Trophoblast cell (in vitro differentiated cells and primary cell): Measurements from ENCODE around the gene TCP11L1.
"Not testable (repeated sequence)": the region's sequence is repeated elsewhere in the genome, so short reads cannot be mapped to it uniquely, and the experiment has no call there.

Experiments
- DNase-seq, 2 donors: peaks; one replicate each; pipeline ENCODE4 v3.0.0-alpha.2; 2016
- H2AFZ ChIP-seq: 2 replicates; pipeline ENCODE4 v1.6.1; 2013; ENCODE audit warnings: low read length, moderate library complexity, mild to moderate bottlenecking; ENCODE audit not compliant: insufficient read depth, poor library complexity
- H2AK5ac ChIP-seq: 2 replicates; pipeline ENCODE4 v1.6.1; 2013; ENCODE audit warnings: mild to moderate bottlenecking, low read length
- H2BK120ac ChIP-seq: 2 replicates; pipeline ENCODE4 v1.6.1; 2013; ENCODE audit warnings: low read length, mild to moderate bottlenecking, moderate library complexity; ENCODE audit not compliant: insufficient read depth, poor library complexity
- H2BK12ac ChIP-seq: 2 replicates; pipeline ENCODE4 v1.6.1; 2013; ENCODE audit warnings: mild to moderate bottlenecking, low read length, moderate library complexity
- H2BK5ac ChIP-seq: 2 replicates; pipeline ENCODE4 v1.6.1; 2013; ENCODE audit warnings: low read length, low read depth, moderate library complexity, mild to moderate bottlenecking; ENCODE audit not compliant: poor library complexity
- H3K14ac ChIP-seq: 2 replicates; pipeline ENCODE4 v1.6.1; 2013; ENCODE audit warnings: mild to moderate bottlenecking, low read length
- H3K18ac ChIP-seq: 2 replicates; pipeline ENCODE4 v1.6.1; 2013; ENCODE audit warnings: mild to moderate bottlenecking, low read length
- H3K23ac ChIP-seq: 2 replicates; pipeline ENCODE4 v1.6.1; 2013; ENCODE audit warnings: low read length
- H3K27ac ChIP-seq: 2 replicates; pipeline ENCODE4 v1.5.1; 2013; ENCODE audit warnings: low read depth, mild to moderate bottlenecking, inconsistent platforms, low read length, moderate library complexity
- H3K27me3 ChIP-seq: 2 replicates; pipeline ENCODE4 v1.6.1; 2013; ENCODE audit warnings: inconsistent platforms, mild to moderate bottlenecking, low read length, moderate library complexity; ENCODE audit not compliant: insufficient read depth
- H3K36me3 ChIP-seq, 2 experiments: 1 replicate in 1 of 2; 2 replicates in 1 of 2; pipeline ENCODE4 v1.6.1; 2013; ENCODE audit warnings: low read length in 2 of 2, mild to moderate bottlenecking in 2 of 2, moderate library complexity in 1 of 2; ENCODE audit not compliant: insufficient read depth in 2 of 2, control insufficient read depth in 1 of 2
- H3K4ac ChIP-seq: 2 replicates; pipeline ENCODE4 v1.6.1; 2013; ENCODE audit warnings: low read depth, mild to moderate bottlenecking, low read length, moderate library complexity
- H3K4me1 ChIP-seq, 2 experiments: 1 replicate in 1 of 2; 2 replicates in 1 of 2; pipeline ENCODE4 v1.6.1; 2013; ENCODE audit warnings: low read length in 2 of 2, mild to moderate bottlenecking in 2 of 2, moderate library complexity in 1 of 2; ENCODE audit not compliant: insufficient read depth in 2 of 2, control insufficient read depth in 1 of 2
- H3K4me2 ChIP-seq: 2 replicates; pipeline ENCODE4 v1.6.1; 2013; ENCODE audit warnings: inconsistent platforms, mild to moderate bottlenecking, low read length, moderate library complexity
- H3K4me3 ChIP-seq: 2 replicates; pipeline ENCODE4 v1.5.1; 2013; ENCODE audit warnings: mild to moderate bottlenecking, low read depth, low read length, inconsistent platforms
- H3K79me1 ChIP-seq: one replicate; pipeline ENCODE4 v1.6.1; 2013; ENCODE audit warnings: low read length
- H3K79me2 ChIP-seq: 2 replicates; pipeline ENCODE4 v1.6.1; 2013; ENCODE audit warnings: low read length, mild to moderate bottlenecking; ENCODE audit not compliant: control insufficient read depth, insufficient read depth, poor library complexity
- H3K9ac ChIP-seq: 2 replicates; pipeline ENCODE4 v1.6.1; 2013; ENCODE audit warnings: mild to moderate bottlenecking, low read length
- H3K9me3 ChIP-seq: 2 replicates; pipeline ENCODE4 v1.6.1; 2013; ENCODE audit warnings: low read depth, mild to moderate bottlenecking, control low read depth, inconsistent platforms, low read length; ENCODE audit not compliant: insufficient read depth
- H4K12ac ChIP-seq: 2 replicates; pipeline ENCODE4 v1.6.1; 2013; ENCODE audit warnings: low read depth, mild to moderate bottlenecking, low read length, moderate library complexity
- H4K8ac ChIP-seq: 2 replicates; pipeline ENCODE4 v1.6.1; 2013; ENCODE audit warnings: low read depth, mild to moderate bottlenecking, low read length, moderate library complexity
- H4K91ac ChIP-seq: one replicate; pipeline ENCODE4 v1.6.1; 2013; ENCODE audit warnings: low read depth, mild to moderate bottlenecking, low read length, moderate library complexity
- WGBS: extraction: QIAGEN DNeasy Blood & Tissue Kit; methylation state at CpG from one replicate; pipeline ENCODE4 v1.1.7; 2013; ENCODE audit warnings: missing lambda C conversion rate; ENCODE audit not compliant: insufficient read length, insufficient coverage; ENCODE audit errors: extremely low coverage; 5-methylcytosine and 5-hydroxymethylcytosine counted together

Gene TCP11L1

GRCh38 chr11:33045551-33046255, 6.3 kb downstream of the TCP11L1 start:
- H3K4me2 ChIP-seq = no peak overlapping the region
- H3K9me3 ChIP-seq = peaks cover 4% of the 10 kb centered on the region
- no peaks in the 10 kb centered on the region for H3K79me1 ChIP-seq
- no peak overlapping the region for H2BK5ac ChIP-seq
- no peak overlapping the region for H3K4me3 ChIP-seq
- no peak overlapping the region for H3K4ac ChIP-seq
- peak; percentile 98 to 99 for DNase-seq
- H2AK5ac ChIP-seq = no peak overlapping the region
- H2BK120ac ChIP-seq = no peak overlapping the region
- no peak overlapping the region for H4K8ac ChIP-seq
- H3K18ac ChIP-seq = no peak overlapping the region
- no peak overlapping the region for H3K14ac ChIP-seq
- peaks cover 6 to 10% of the 10 kb centered on the region in 2 experiments for H3K36me3 ChIP-seq
- H3K23ac ChIP-seq = no peak overlapping the region
- WGBS = no CpG with 5 or more reads among the region's 8 CpGs
- H4K91ac ChIP-seq = no peak overlapping the region
- H3K4me1 ChIP-seq = peaks cover 0 to 8% of the 10 kb centered on the region in 2 experiments
- H3K79me2 ChIP-seq = no peaks in the 10 kb centered on the region
- H2BK12ac ChIP-seq = no peak overlapping the region
- H4K12ac ChIP-seq = no peak overlapping the region
- no peak overlapping the region for H3K9ac ChIP-seq
- no peak overlapping the region for H3K27ac ChIP-seq
- no peak overlapping the region for H2AFZ ChIP-seq
- no peaks in the 10 kb centered on the region for H3K27me3 ChIP-seq

GRCh38 chr11:33048701-33049100, 9.3 kb downstream of the TCP11L1 start:
- not testable (repeated sequence) for H3K23ac ChIP-seq, H3K4me3 ChIP-seq, H4K12ac ChIP-seq, H2BK5ac ChIP-seq, H3K79me2 ChIP-seq, H2BK12ac ChIP-seq, H2AK5ac ChIP-seq, H3K9me3 ChIP-seq, H3K9ac ChIP-seq, H3K18ac ChIP-seq, H3K27me3 ChIP-seq, H3K4me2 ChIP-seq, H3K4me1 ChIP-seq, H3K79me1 ChIP-seq, H3K36me3 ChIP-seq, H3K4ac ChIP-seq, H2AFZ ChIP-seq, H4K91ac ChIP-seq, H4K8ac ChIP-seq, H2BK120ac ChIP-seq, H3K27ac ChIP-seq, H3K14ac ChIP-seq
- DNase-seq = peak; percentile 52 to 65
- WGBS = no CpG with 5 or more reads among the region's 6 CpGs

- not testable (repeated sequence) for DNase-seq, H3K36me3 ChIP-seq, H4K91ac ChIP-seq, H2BK12ac ChIP-seq, H3K79me2 ChIP-seq, H3K9me3 ChIP-seq, H3K4me2 ChIP-seq, H3K4me3 ChIP-seq, H2AFZ ChIP-seq, H3K14ac ChIP-seq, H3K4me1 ChIP-seq, H3K4ac ChIP-seq, H3K9ac ChIP-seq, H3K79me1 ChIP-seq, H4K12ac ChIP-seq, H2BK5ac ChIP-seq, H3K27ac ChIP-seq, H3K27me3 ChIP-seq, H3K23ac ChIP-seq, H2AK5ac ChIP-seq, H3K18ac ChIP-seq, H4K8ac ChIP-seq, H2BK120ac ChIP-seq
- no CpG with 5 or more reads among the region's 3 CpGs for WGBS
Measured at GRCh38 chr11:33049565-33050408, 10.4 kb downstream of the TCP11L1 start.

GRCh38 chr11:33052231-33052630, 12.9 kb downstream of the TCP11L1 start:
- no peak overlapping the region for H3K4me2 ChIP-seq
- peaks cover 0 to 4% of the 10 kb centered on the region in 2 experiments for H3K4me1 ChIP-seq
- WGBS = no CpG with 5 or more reads among the region's 2 CpGs
- no peak overlapping the region for H3K23ac ChIP-seq
- no peak overlapping the region for H2BK12ac ChIP-seq
- no peak overlapping the region for H3K27ac ChIP-seq
- no peaks in the 10 kb centered on the region for H3K9me3 ChIP-seq
- no peak overlapping the region for H2BK120ac ChIP-seq
- H3K18ac ChIP-seq = no peak overlapping the region
- DNase-seq = no peak
- no peak overlapping the region for H2AFZ ChIP-seq
- no peaks in the 10 kb centered on the region for H3K79me2 ChIP-seq
- no peak overlapping the region for H2BK5ac ChIP-seq
- no peak overlapping the region for H3K4ac ChIP-seq
- no peaks in the 10 kb centered on the region for H3K27me3 ChIP-seq
- no peak overlapping the region for H2AK5ac ChIP-seq
- H4K8ac ChIP-seq = no peak overlapping the region
- no peak overlapping the region for H4K91ac ChIP-seq
- no peak overlapping the region for H3K4me3 ChIP-seq
- H3K36me3 ChIP-seq = peaks cover 0 to 4% of the 10 kb centered on the region in 2 experiments
- H3K79me1 ChIP-seq = no peaks in the 10 kb centered on the region
- no peak overlapping the region for H3K14ac ChIP-seq
- H4K12ac ChIP-seq = no peak overlapping the region
- no peak overlapping the region for H3K9ac ChIP-seq
